Fibroblast of mammary gland (primary cell): ENCODE measurements around the gene AMMECR1L.
"Not testable (repeated sequence)": the region's sequence is repeated elsewhere in the genome, so short reads cannot be mapped to it uniquely, and the experiment has no call there.

ENCODE experiments used
- DNase-seq: peaks from one replicate; pipeline ENCODE4 v3.0.0-alpha.2; 2010; ENCODE audit warnings: low read depth
- H3K4me3 ChIP-seq: 2 replicates; pipeline ENCODE4 v1.5.1; 2011; ENCODE audit warnings: low read depth, mild to moderate bottlenecking, low read length, moderate library complexity; ENCODE audit not compliant: control insufficient read depth
- TF ChIP-seq, protein P1 (sequence below): conservative IDR thresholded peaks from 2 replicates; pipeline ENCODE4 v1.5.1; 2011; ENCODE audit warnings: low read depth, low read length, inconsistent platforms; ENCODE audit not compliant: control insufficient read depth, insufficient read depth

AMMECR1L gene

DNA sequence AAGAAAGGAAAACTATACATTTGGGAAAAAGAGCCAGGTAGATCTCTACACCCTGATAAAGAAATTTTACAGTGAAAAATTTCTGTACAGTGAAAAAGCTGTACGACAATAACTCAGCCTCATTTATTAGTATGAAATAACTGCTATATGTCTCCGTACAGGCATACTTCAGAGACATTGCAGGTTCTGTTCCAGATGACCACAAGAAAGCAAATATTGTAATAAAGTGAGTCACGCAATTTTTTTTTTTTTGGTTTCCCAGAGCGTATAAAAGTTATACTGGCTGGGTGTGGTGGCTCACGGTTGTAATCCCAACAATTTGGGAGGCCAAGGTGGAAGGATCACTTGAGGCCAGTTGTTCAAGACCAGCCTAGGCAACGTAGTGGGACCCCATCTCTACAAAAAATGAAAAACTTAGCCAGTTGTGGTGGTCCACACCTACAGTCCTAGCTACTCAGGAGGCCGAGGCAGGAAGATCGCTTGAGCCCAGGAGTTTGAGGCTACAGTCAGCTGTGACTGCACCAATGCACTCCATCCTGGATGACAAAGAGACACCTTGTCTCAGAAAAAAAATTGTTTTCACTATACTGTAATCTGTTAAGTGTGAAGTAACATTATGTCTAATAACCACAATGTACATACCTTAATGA, 28.2 kb upstream of the AMMECR1L start:
- no peak overlapping the region for H3K4me3 ChIP-seq
- TF ChIP-seq, protein P1, sequence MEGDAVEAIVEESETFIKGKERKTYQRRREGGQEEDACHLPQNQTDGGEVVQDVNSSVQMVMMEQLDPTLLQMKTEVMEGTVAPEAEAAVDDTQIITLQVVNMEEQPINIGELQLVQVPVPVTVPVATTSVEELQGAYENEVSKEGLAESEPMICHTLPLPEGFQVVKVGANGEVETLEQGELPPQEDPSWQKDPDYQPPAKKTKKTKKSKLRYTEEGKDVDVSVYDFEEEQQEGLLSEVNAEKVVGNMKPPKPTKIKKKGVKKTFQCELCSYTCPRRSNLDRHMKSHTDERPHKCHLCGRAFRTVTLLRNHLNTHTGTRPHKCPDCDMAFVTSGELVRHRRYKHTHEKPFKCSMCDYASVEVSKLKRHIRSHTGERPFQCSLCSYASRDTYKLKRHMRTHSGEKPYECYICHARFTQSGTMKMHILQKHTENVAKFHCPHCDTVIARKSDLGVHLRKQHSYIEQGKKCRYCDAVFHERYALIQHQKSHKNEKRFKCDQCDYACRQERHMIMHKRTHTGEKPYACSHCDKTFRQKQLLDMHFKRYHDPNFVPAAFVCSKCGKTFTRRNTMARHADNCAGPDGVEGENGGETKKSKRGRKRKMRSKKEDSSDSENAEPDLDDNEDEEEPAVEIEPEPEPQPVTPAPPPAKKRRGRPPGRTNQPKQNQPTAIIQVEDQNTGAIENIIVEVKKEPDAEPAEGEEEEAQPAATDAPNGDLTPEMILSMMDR = no peak
- DNase-seq = no peak

DNA sequence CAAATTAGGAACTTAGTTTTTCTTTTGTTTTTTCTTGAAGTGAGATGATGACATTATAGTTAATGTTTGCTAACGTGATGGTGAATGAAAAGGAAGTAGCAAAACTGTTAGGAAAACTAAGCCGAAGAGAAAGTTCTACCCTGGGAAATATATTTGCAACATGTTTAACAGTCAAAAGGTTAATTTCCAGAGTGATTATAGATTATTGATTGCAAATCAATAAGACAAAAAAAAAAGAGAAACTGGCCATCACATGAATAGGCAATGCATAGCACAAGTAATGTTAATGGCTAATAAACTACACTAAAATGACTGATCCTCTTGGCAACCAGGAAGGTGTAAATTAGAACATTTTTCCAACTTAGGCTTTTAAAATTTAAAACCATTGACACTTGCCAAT, 26.0 kb upstream of the AMMECR1L start:
- DNase-seq = no peak
- TF ChIP-seq, protein P1 = no peak
- no peak overlapping the region for H3K4me3 ChIP-seq

DNA sequence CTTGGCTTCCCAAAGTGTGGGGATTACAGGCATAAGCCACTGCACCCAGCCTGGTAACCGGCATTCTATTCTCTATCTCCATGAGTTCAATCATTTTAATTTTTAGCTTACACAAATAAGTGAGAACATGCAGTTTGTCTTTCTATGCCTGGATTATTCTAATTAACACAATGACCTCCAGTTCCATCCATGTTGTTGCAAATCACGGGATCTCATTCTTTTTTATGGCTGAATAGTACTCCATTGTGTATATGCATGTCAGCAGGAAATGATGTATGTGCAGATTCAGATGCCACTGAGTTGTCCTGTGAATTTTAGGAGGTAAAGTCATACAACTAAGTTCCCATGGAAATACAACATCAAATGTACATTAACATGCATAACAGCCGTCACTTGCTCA, 24.7 kb upstream of the AMMECR1L start:
- TF ChIP-seq, protein P1 = no peak
- no peak for DNase-seq
- no peak overlapping the region for H3K4me3 ChIP-seq

DNA sequence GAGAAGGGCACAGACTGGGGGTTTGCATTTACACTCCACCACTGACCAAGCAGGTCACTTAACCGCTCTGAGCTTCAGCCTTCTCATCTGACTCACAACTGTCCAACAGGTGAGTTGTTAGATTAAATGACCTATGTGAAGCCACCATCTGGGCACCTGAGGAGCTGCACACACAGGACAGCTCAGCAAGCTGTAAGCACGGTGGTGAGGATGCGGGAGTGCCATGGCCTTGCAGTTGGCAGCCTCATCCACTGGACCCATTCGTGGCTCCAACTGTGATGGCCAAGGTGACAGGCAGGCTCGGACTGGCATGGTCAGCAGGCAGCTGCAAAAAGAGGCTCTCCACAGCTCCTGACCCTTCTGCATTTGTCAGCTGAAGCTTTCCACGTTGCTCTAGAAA, 23.3 kb upstream of the AMMECR1L start:
- TF ChIP-seq, protein P1 = no peak
- no peak for DNase-seq
- H3K4me3 ChIP-seq = no peak overlapping the region

DNA sequence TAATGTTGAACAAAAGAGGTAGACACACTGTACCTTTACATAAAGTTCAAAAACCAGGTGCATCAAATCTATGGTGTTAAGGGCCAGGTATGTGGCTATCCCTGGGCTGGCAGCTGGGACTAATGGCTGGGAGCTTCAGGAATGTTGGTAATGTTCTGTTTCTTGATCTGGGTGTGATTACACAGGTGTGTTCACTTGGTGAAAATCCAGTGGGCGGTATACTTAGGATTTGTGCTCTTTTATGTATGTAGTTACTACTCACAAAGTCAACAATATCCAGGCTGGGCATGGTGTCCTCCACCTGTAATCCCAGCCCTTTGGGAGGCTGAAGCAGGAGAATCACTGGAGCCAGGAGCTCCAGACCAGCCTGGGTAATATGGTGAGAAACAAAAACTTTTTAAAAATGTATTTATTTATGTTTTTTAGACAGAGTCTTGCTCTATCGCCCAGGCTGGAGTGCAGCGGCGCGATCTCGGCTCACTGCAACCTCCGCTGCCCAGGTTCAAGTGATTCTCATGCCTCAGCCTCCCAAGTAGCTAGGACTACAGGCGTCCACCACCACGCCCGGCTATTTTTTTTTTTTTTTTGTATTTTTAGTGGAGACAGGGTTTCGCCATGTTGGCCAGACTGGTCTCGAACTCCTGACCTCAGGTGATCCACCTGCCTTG, 22.1 kb upstream of the AMMECR1L start:
- not testable (repeated sequence) for DNase-seq, H3K4me3 ChIP-seq

DNA sequence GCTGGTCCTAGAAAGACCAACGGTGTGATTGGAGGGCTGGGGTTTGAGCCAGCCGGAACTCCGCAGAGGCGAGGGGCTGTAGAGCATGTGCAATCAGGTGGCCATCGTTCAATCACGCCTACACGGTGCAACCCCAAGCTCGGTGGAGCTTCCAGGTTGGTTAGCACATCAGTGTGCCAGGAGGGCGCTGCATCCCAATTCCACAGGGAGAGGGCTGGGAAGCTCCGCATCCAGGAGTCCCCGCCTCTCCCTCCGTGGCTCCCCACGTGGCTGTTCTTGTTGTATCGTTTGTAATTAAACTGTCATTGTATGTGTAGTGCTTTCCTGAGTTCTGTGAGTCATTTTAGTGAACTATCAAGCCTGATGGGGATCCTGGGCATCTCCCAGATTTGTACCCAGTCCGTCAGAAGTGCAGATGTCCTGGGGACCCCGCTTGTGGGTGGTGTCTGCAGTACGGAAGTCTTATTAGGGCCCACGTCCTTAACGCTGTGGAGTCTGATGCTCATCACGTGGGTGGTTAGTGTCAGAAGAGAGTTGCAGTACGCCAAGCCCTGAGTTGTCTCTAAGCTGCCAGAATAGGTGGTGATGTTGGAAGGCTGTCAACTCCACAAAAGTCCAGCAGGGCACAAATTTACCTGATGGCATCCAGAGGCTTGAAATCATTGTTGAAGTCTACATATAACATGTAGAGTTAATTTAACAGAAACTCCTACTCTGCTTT, 20.6 kb upstream of the AMMECR1L start:
- H3K4me3 ChIP-seq = peak overlapping the region; percentile 13
- DNase-seq = no peak
- TF ChIP-seq, protein P1 = no peak
